G401.6 (cell line): ENCODE results near the gene FOSL2.

Experiments used
- FAIRE-seq: peaks from 2 replicates; lab custom pipeline; 2012; peaks lifted over from hg19 to GRCh38; lab: Jason Lieb, UNC

FOSL2 gene

GRCh38 chr2:28413899-28414295 is 21.2 kb downstream of the FOSL2 start:
- FAIRE-seq: no peak

- no peak for FAIRE-seq
Observed at GRCh38 chr2:28414583-28414982, 21.9 kb downstream of the FOSL2 start.

- no peak for FAIRE-seq
Observed at GRCh38 chr2:28415010-28415409, 22.4 kb downstream of the FOSL2 start.

DNA sequence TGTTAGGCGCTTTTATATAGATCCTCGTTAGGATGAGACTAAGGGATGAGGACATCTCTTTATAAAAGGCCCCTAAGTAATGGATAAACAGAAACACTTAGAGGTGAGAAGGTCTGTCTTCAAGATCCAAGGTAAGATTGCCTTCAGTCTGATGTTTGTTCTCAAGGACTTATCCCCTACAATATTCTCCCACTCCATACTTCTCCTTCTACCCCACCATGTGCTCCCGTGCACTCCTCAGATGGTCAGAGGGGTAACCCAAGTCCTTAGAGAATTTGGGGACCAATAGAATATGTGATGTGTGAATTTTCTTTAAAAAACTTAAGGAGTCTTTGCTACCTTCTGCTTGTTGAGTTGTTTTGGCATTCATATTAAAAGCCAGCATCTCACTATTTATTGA is 23.1 kb downstream of the FOSL2 start:
- no peak for FAIRE-seq

GRCh38 chr2:28419003-28419402 is 26.3 kb downstream of the FOSL2 start:
- FAIRE-seq: no peak

GRCh38 chr2:28419443-28420270 is 27.0 kb downstream of the FOSL2 start:
- no peak for FAIRE-seq

- FAIRE-seq: no peak
Observed at GRCh38 chr2:28420722-28421121, 28.1 kb downstream of the FOSL2 start.

- FAIRE-seq: no peak
Observed at GRCh38 chr2:28422908-28423741, 30.5 kb downstream of the FOSL2 start.

- no peak for FAIRE-seq
Observed at GRCh38 chr2:28423856-28424605, 31.4 kb downstream of the FOSL2 start.

GRCh38 chr2:28424799-28425463 is 32.3 kb downstream of the FOSL2 start:
- no peak for FAIRE-seq

DNA sequence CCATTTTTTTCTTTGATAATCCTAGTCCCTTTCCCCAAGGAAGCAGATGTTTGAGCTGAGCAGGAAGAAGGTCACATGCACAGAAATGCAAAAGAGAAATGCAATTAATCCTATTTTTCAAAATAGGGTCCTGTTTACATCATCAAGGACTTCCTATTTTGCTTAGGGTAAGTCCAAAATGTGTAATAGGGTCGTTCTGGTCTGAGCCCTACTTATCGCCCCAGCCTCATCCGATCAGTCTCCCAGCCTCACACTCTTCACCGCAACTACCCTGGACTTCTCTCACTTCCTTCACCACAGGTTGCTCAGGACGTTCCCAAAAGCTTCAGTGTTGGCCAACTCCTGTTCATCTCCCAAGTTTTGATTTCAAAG is 32.8 kb downstream of the FOSL2 start:
- FAIRE-seq: no peak

GRCh38 chr2:28427741-28428415 is 35.2 kb downstream of the FOSL2 start:
- no peak for FAIRE-seq

GRCh38 chr2:28428486-28428885 is 35.8 kb downstream of the FOSL2 start:
- no peak for FAIRE-seq

- no peak for FAIRE-seq
Observed at GRCh38 chr2:28429636-28430376, 37.1 kb downstream of the FOSL2 start.

DNA sequence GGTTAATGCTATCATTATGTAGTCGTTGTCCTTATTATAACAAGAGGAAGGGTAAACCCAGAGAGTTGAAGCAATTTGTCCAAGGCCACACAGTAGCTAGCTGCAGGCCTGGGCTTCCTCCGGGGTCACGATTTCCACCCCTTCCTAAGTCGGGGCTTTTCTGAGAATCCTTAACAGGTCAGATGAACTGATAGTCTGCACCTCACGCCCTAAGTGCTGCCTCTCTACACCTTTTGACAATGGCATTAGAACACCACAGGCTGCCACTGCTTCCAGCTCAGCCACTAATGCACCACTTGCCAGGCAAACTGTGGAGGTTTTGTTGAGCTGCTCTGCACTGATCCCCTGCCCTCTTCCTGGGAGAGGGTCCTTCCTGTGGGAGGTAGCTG is 37.7 kb downstream of the FOSL2 start:
- no peak for FAIRE-seq

DNA sequence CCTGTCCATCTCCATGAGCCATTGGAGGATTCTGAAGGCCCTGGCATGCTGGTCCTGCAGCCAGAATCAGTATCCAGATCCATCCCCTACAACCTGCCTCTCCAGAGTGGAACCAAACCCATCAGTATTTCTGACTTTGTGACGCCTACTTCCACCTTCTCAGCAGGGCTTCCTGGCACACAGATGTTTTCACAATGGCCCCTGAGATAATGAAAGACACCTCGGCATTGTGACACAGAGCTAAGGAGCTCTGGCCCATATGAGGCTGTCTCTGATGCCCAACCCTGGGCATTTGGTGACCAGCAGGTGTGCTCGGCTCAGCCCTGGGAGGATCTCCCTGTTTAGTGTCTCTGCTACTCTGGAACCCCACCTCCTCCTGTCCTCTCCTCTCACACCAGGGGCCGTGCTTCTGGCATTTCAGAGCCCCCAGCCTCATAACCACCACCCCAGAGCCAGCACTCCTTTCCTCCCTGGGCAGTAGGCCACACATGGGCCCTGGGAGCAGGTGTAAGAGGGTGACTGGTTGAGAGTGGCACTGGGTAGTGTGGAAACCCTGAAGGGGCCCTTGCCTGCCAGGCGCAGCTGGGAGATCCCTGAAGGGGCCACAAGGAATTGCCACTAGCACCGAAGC is 38.2 kb downstream of the FOSL2 start:
- no peak for FAIRE-seq

GRCh38 chr2:28431741-28432140 is 39.1 kb downstream of the FOSL2 start:
- no peak for FAIRE-seq

DNA sequence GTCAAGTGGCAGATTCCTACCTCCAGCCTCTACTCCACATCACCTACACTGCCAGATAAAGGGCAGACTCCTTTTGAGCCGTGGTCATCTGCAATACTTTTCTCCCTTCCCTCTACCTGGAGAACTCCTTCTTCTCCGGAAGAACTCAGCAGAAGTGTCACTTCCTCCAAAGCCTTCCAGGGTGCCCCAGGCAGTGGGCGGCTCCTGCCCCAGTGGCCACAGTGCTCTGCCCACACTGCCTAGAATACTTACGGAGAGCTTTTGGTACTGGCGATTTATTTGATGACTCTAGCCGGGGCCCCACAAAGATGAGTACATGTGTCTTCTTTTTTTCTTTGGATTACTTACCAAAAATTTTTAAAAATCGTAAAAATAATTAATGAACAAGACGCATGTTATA is 39.7 kb downstream of the FOSL2 start:
- no peak for FAIRE-seq

GRCh38 chr2:28433215-28433614 is 40.6 kb downstream of the FOSL2 start:
- no peak for FAIRE-seq

DNA sequence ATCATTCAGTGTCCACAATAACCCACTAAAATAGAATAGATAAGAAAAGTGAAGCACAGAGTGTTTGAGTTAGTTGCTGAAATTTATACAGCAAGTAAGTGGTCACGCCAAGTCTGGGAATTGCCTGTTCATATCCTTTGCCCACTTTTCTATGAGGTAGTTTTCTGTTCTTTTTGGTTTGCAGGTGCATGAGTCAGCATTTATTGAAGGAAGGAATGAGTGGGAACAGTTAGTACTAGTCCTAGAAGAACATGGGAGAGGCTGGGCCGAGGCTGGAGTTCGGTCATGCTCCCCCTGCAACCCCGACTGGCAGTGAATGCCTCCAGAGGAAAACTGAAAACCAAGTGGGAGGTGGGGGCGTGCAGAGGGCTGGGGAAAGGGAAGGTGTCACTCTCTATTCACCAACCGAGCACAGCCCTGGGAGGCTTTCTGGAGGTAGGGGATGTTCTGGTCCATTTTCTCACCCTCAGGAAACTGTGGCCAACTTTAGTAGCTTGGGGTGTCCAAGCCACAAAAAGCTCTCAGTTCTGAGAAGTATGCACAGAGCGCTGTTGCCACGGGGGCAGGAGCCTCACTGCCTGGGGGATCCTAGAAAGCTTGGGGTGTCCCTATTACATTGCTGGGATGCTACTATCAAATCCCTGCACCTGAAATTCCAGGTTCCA is 41.4 kb downstream of the FOSL2 start:
- FAIRE-seq: no peak
